Measurements from ENCODE around the gene P2RX2. TPM values are rescaled to one million over a fixed set of nuclear protein-coding genes. Genes with fewer than 3 reads are reported as not detected.

Gene P2RX2
- total RNA-seq, 1 donor: not detected

DNA sequence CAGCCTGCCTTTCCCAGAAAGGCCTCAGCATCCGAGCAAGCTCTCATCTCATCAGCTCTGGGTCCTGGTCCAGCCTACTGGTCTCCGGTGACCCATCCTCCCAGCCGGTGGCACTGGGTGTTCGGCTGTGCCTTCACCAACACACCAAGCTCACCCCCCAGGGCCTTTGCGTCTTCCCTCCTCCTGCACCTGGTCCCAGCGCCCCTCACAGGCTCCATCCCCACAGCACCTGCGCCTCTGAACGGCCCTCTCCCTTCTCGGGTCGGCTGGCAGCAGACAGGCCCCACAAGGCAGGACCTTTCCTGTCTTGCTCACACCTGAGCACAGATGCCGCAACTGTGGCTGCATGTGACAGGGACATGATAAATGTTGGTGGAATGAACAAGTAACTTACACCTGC is 13.1 kb downstream of the P2RX2 start:
- peak; percentile 23 for DNase-seq (ENCODE audit: insufficient read length, low spot score, missing footprints)

GRCh38 chr12:132632521-132633228 is 14.1 kb downstream of the P2RX2 start:
- Histone ChIP-seq H3K9me3 (ENCODE audit: low read depth, low read length) (no peaks in the 10 kb centered on the region), H2AFZ (ENCODE audit: low read length) (no peak overlapping the region), H4K20me1 (ENCODE audit: insufficient read depth, low read length) (no peaks in the 10 kb centered on the region), H3K4me2 (ENCODE audit: insufficient read depth, low read length) (no peak overlapping the region), H3K36me3 (ENCODE audit: insufficient read depth, low read length) (peaks cover 36% of the 10 kb centered on the region), H3K4me1 (ENCODE audit: insufficient read depth, low read length) (no peaks in the 10 kb centered on the region), H3K27ac (ENCODE audit: low read depth, low read length) (no peak overlapping the region), H3K79me2 (ENCODE audit: insufficient read depth, low read length) (no peaks in the 10 kb centered on the region), H3K27me3 (ENCODE audit: insufficient read depth, low read length) (no peaks in the 10 kb centered on the region), H3K4me3 (ENCODE audit: insufficient read depth, low read length) (no peak overlapping the region)
- TF ChIP-seq, protein P1, sequence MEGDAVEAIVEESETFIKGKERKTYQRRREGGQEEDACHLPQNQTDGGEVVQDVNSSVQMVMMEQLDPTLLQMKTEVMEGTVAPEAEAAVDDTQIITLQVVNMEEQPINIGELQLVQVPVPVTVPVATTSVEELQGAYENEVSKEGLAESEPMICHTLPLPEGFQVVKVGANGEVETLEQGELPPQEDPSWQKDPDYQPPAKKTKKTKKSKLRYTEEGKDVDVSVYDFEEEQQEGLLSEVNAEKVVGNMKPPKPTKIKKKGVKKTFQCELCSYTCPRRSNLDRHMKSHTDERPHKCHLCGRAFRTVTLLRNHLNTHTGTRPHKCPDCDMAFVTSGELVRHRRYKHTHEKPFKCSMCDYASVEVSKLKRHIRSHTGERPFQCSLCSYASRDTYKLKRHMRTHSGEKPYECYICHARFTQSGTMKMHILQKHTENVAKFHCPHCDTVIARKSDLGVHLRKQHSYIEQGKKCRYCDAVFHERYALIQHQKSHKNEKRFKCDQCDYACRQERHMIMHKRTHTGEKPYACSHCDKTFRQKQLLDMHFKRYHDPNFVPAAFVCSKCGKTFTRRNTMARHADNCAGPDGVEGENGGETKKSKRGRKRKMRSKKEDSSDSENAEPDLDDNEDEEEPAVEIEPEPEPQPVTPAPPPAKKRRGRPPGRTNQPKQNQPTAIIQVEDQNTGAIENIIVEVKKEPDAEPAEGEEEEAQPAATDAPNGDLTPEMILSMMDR (IDR thresholded peaks at IDR 0.05; ENCODE audit: extremely low read depth, low read depth, low read length): no peak
- DNase-seq (ENCODE audit: insufficient read length, low spot score, missing footprints): peak; percentile 19

More for the DNA sequence above, 13.1 kb downstream of the P2RX2 start:
- Histone ChIP-seq H2AFZ (ENCODE audit: low read length) (no peak overlapping the region), H3K4me1 (ENCODE audit: insufficient read depth, low read length) (no peaks in the 10 kb centered on the region), H3K27ac (ENCODE audit: low read depth, low read length) (no peak overlapping the region), H3K27me3 (ENCODE audit: insufficient read depth, low read length) (no peaks in the 10 kb centered on the region), H3K36me3 (ENCODE audit: insufficient read depth, low read length) (peaks cover 36% of the 10 kb centered on the region), H3K4me3 (ENCODE audit: insufficient read depth, low read length) (no peak overlapping the region), H3K79me2 (ENCODE audit: insufficient read depth, low read length) (no peaks in the 10 kb centered on the region), H4K20me1 (ENCODE audit: insufficient read depth, low read length) (no peaks in the 10 kb centered on the region), H3K9me3 (ENCODE audit: low read depth, low read length) (no peaks in the 10 kb centered on the region), H3K4me2 (ENCODE audit: insufficient read depth, low read length) (no peak overlapping the region)
- TF ChIP-seq, protein P1 (IDR thresholded peaks at IDR 0.05; ENCODE audit: extremely low read depth, low read depth, low read length): no peak

DNA sequence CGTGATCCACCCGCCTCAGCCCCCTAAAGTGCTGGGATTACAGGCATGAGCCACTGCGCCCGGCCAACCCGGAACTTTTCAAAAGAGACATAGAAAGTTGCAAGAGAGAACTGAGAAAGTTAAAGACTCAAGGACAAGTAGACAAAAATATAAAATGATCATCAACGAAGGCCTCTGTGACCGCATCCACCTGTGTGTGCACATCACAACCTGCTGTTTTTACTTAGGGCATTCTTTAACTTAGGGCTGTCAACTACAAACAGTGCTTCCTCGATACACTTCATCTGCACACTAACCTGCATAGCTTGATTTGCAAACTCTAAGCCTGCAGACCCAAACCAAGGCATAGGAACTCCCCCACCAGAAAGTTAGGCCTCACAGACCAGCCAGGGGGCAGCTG is 14.8 kb downstream of the P2RX2 start:
- H3K36me3 ChIP-seq (ENCODE audit: insufficient read depth, low read length): peaks cover 36% of the 10 kb centered on the region
- DNase-seq (ENCODE audit: insufficient read length, low spot score, missing footprints): peak; percentile 65

GRCh38 chr12:132633901-132634300 is 15.3 kb downstream of the P2RX2 start:
- Histone ChIP-seq H3K27ac (ENCODE audit: low read depth, low read length) (no peak overlapping the region), H3K36me3 (ENCODE audit: insufficient read depth, low read length) (peaks cover 35% of the 10 kb centered on the region), H3K9me3 (ENCODE audit: low read depth, low read length) (no peaks in the 10 kb centered on the region), H3K4me3 (ENCODE audit: insufficient read depth, low read length) (no peak overlapping the region), H4K20me1 (ENCODE audit: insufficient read depth, low read length) (no peaks in the 10 kb centered on the region), H3K4me2 (ENCODE audit: insufficient read depth, low read length) (no peak overlapping the region), H3K27me3 (ENCODE audit: insufficient read depth, low read length) (no peaks in the 10 kb centered on the region), H3K79me2 (ENCODE audit: insufficient read depth, low read length) (no peaks in the 10 kb centered on the region), H2AFZ (ENCODE audit: low read length) (no peak overlapping the region), H3K4me1 (ENCODE audit: insufficient read depth, low read length) (no peaks in the 10 kb centered on the region)
- TF ChIP-seq, protein P1 (IDR thresholded peaks at IDR 0.05; ENCODE audit: extremely low read depth, low read depth, low read length): no peak
- DNase-seq (ENCODE audit: insufficient read length, low spot score, missing footprints): peak; percentile 34

More for the DNA sequence above, 14.8 kb downstream of the P2RX2 start:
- no peak overlapping the region for H3K4me2 ChIP-seq (ENCODE audit: insufficient read depth, low read length)
- TF ChIP-seq, protein P1 (IDR thresholded peaks at IDR 0.05; ENCODE audit: extremely low read depth, low read depth, low read length): no peak
- H3K27me3 ChIP-seq (ENCODE audit: insufficient read depth, low read length): no peaks in the 10 kb centered on the region
- H3K4me1 ChIP-seq (ENCODE audit: insufficient read depth, low read length): no peaks in the 10 kb centered on the region
- no peak overlapping the region for H3K27ac ChIP-seq (ENCODE audit: low read depth, low read length)
- no peaks in the 10 kb centered on the region for H3K9me3 ChIP-seq (ENCODE audit: low read depth, low read length)
- no peaks in the 10 kb centered on the region for H4K20me1 ChIP-seq (ENCODE audit: insufficient read depth, low read length)
- H2AFZ ChIP-seq (ENCODE audit: low read length): no peak overlapping the region
- no peaks in the 10 kb centered on the region for H3K79me2 ChIP-seq (ENCODE audit: insufficient read depth, low read length)
- no peak overlapping the region for H3K4me3 ChIP-seq (ENCODE audit: insufficient read depth, low read length)

Measured in osteoblast (primary cell).